CD14-positive monocyte (primary cell): Measurements from ENCODE around the gene MYO16. TPM values are rescaled to one million over a fixed set of nuclear protein-coding genes. Genes with fewer than 3 reads are reported as not detected.

Experiments
- DNase-seq, 3 donors: peaks; one replicate each; pipeline ENCODE4 v3.0.0-alpha.2; 2011 to 2022
- H2AFZ ChIP-seq: 2 replicates; pipeline ENCODE4 v1.6.0; 2012; ENCODE audit warnings: mild to moderate bottlenecking, low read depth, low read length, inconsistent platforms; ENCODE audit not compliant: insufficient read depth, poor library complexity, severe bottlenecking
- H3K27ac ChIP-seq, 2 donors: 1 replicate in 1 of 2; 2 replicates in 1 of 2; pipeline ENCODE4 v1.5.1; 2012 to 2013; ENCODE audit warnings: low read length in 2 of 2, control low read depth in 1 of 2, inconsistent platforms in 1 of 2, low read depth in 1 of 2, mild to moderate bottlenecking in 1 of 2
- H3K27me3 ChIP-seq, 2 donors: one replicate each; pipeline versions ENCODE4 v1.6.0 to v1.6.1; 2011 to 2013; ENCODE audit warnings: low read length in 2 of 2; ENCODE audit not compliant: control insufficient read depth in 2 of 2, insufficient read depth in 2 of 2
- H3K36me3 ChIP-seq, 2 donors: replicated peaks in 1 of 2; 1 replicate in 1 of 2; 2 replicates in 1 of 2; pipeline versions ENCODE4 v1.5.1 to v1.6.1; 2012 to 2013; ENCODE audit warnings: low read length in 2 of 2, control low read depth in 1 of 2, inconsistent platforms in 1 of 2, mild to moderate bottlenecking in 1 of 2; ENCODE audit not compliant: insufficient read depth in 2 of 2, control insufficient read depth in 1 of 2
- H3K4me1 ChIP-seq, 2 donors: 1 replicate in 1 of 2; 2 replicates in 1 of 2; pipeline versions ENCODE4 v1.5.1 to v1.6.1; 2012 to 2013; ENCODE audit warnings: low read length in 2 of 2, control low read depth in 1 of 2, inconsistent platforms in 1 of 2, mild to moderate bottlenecking in 1 of 2, moderate library complexity in 1 of 2; ENCODE audit not compliant: insufficient read depth in 2 of 2, control insufficient read depth in 1 of 2
- H3K4me2 ChIP-seq: replicated peaks from 2 replicates; pipeline ENCODE3; 2012; ENCODE audit warnings: low read length, moderate library complexity, mild to moderate bottlenecking; ENCODE audit not compliant: poor library complexity, severe bottlenecking; ENCODE audit errors: extremely low read depth
- H3K4me3 ChIP-seq, 3 experiments: fragments of 200-600 bp in 1 of 3; sonication (generic) in 1 of 3; replicated peaks in 1 of 3; 1 replicate in 2 of 3; 2 replicates in 1 of 3; pipeline ENCODE4 v1.5.1; 2011 to 2013; ENCODE audit warnings: low read length in 3 of 3, mild to moderate bottlenecking in 3 of 3, control low read depth in 2 of 3, low read depth in 2 of 3, inconsistent platforms in 1 of 3, moderate library complexity in 1 of 3
- H3K79me2 ChIP-seq: 2 replicates; pipeline ENCODE4 v1.6.0; 2012; ENCODE audit warnings: mild to moderate bottlenecking, control low read depth, inconsistent platforms, low read length, moderate library complexity; ENCODE audit not compliant: insufficient read depth
- H3K9ac ChIP-seq: 2 replicates; pipeline ENCODE4 v1.6.0; 2017; ENCODE audit warnings: low read length, mild to moderate bottlenecking; ENCODE audit not compliant: insufficient read depth, poor library complexity, severe bottlenecking
- H3K9me3 ChIP-seq, 2 donors: replicated peaks in 1 of 2; 1 replicate in 1 of 2; 2 replicates in 1 of 2; pipeline versions ENCODE4 v1.5.1 to v1.6.1; 2012 to 2013; ENCODE audit warnings: low read length in 2 of 2, control low read depth in 1 of 2; ENCODE audit not compliant: control insufficient read depth in 1 of 2, insufficient read depth in 1 of 2
- H4K20me1 ChIP-seq: 2 replicates; pipeline ENCODE4 v1.6.0; 2012; ENCODE audit warnings: mild to moderate bottlenecking, low read length, control low read depth, moderate library complexity; ENCODE audit not compliant: insufficient read depth
- H3K27ac Mint-ChIP-seq, 7 donors: one replicate each; pipeline ENCODE4 v1.8.0; 2020; ENCODE audit warnings: mild to moderate bottlenecking in 7 of 7, mixed read lengths in 7 of 7, moderate library complexity in 6 of 7, inconsistent platforms in 2 of 7
- H3K27me3 Mint-ChIP-seq, 3 donors: one replicate each; pipeline ENCODE4 v1.8.0; 2021 to 2022; ENCODE audit warnings: low read depth in 3 of 3, mild to moderate bottlenecking in 3 of 3, mixed read lengths in 3 of 3, moderate library complexity in 3 of 3, inconsistent platforms in 1 of 3
- H3K36me3 Mint-ChIP-seq, 2 donors: one replicate each; pipeline ENCODE4 v1.8.0; 2020; ENCODE audit warnings: mixed read lengths in 2 of 2, inconsistent platforms in 1 of 2, mild to moderate bottlenecking in 1 of 2
- H3K4me1 Mint-ChIP-seq: one replicate; pipeline ENCODE4 v1.8.0; 2020; ENCODE audit warnings: mild to moderate bottlenecking, mixed read lengths
- H3K4me3 Mint-ChIP-seq, 2 donors: one replicate each; pipeline ENCODE4 v1.8.0; 2020; ENCODE audit warnings: mild to moderate bottlenecking in 2 of 2, mixed read lengths in 2 of 2, moderate library complexity in 1 of 2
- H3K9me3 Mint-ChIP-seq, 7 donors: one replicate each; pipeline ENCODE4 v1.8.0; 2020 to 2022; ENCODE audit warnings: mixed read lengths in 7 of 7, mild to moderate bottlenecking in 6 of 7, moderate library complexity in 6 of 7, inconsistent platforms in 2 of 7
- CTCF ChIP-seq: fragments of 200-600 bp; IDR thresholded peaks from one replicate; pipeline ENCODE4 v1.8.0; 2022; ENCODE audit warnings: antibody characterized with exemption, mild to moderate bottlenecking
- WGBS: methylation state at CpG from one replicate; pipeline ENCODE4 v1.1.5; 2013; ENCODE audit warnings: missing lambda C conversion rate; ENCODE audit not compliant: insufficient coverage; 5-methylcytosine and 5-hydroxymethylcytosine counted together
- intact Hi-C, 2 donors: fragments of 100-400 bp; cut with micrococcal nuclease; formaldehyde crosslinking; loops; one replicate each; pipeline versions ENCODE4 v1.15.0 to v1.15.1; 2023
- polyA plus RNA-seq, 3 donors: library from polyadenylated mRNA; depleted of rRNA in 1 of 3; unstranded in 2 of 3; stranded (reverse) in 1 of 3; fragments of 300-500 nt in 2 of 3; fragments of >200 nt in 1 of 3; fragmentation: Illumina TruSeq in 2 of 3; gene quantifications; 1 replicate in 2 of 3; 2 replicates in 1 of 3; pipeline ENCODE4 v1.2.3, GENCODE V29; 2012 to 2021

MYO16 gene
- polyA plus RNA-seq, 3 donors: not detected

DNA sequence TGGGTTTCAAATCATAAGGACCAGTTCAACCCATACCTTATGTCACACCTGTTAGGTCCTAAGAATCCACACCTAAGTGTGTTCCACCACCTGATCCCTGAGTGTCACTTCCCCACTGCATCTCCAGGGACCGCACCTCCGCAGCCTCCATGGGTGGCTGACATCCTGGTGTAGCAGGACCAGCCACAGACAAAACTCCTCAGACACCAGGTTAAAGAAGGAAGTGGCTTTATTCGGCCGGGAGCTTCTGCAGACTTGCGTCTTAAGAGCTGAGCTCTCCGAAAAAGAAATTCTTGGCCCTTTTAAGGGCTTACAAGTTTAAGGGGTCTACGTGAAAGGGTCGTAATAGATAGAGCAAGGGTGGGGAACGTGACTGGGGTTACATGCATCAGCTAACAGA, 509.9 kb downstream of the MYO16 start:
- Histone ChIP-seq H3K4me1 (peaks cover 0 to 4% of the 10 kb centered on the region in 2 donors), H3K36me3 (no peaks in the 10 kb centered on the region), H3K9me3 (peaks cover 11 to 14% of the 10 kb centered on the region in 2 donors), H4K20me1 (no peaks in the 10 kb centered on the region), H3K79me2 (no peaks in the 10 kb centered on the region), H3K27me3 (peaks cover 22 to 28% of the 10 kb centered on the region in 2 donors), H3K4me3 (no peak overlapping the region), H2AFZ (no peak overlapping the region), H3K9ac (no peak overlapping the region), H3K27ac (no peak overlapping the region), H3K4me2 (no peak overlapping the region)
- WGBS: 87% methylated on average over 3 of the region's 9 CpGs
- Mint-ChIP-seq H3K27ac (no peak overlapping the region), H3K36me3 (peaks cover 0 to 4% of the 10 kb centered on the region in 2 donors), H3K9me3 (peaks cover 7 to 25% (median 14%) of the 10 kb centered on the region in 7 donors), H3K4me1 (peaks cover 3% of the 10 kb centered on the region), H3K27me3 (peaks cover 27 to 32% (median 28%) of the 10 kb centered on the region in 3 donors), H3K4me3 (no peak overlapping the region)
- TF ChIP-seq CTCF: no peak
- no peak for DNase-seq
- intact Hi-C loops: no loop called here

DNA sequence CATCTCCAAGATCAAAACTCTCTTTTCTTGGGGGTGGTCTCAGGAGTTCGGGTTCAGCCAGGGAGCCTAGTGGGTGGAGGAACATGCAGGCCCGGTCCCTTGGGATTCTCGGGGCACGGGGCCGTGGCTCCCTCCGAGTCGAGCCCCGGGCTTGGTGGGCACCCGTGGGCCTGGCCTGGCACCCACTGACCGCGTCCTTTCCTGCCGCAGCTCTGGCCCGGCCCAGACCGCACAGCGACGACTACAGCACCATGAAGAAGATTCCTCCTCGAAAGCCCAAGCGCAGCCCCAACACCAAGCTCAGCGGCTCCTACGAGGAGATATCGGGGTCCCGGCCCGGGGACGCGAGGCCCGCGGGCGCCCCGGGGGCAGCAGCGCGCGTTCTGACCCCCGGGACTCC, 510.6 kb downstream of the MYO16 start:
- Mint-ChIP-seq H3K27me3 (peaks cover 27 to 32% (median 28%) of the 10 kb centered on the region in 3 donors), H3K27ac (no peak overlapping the region), H3K4me1 (peaks cover 3% of the 10 kb centered on the region), H3K9me3 (peaks cover 7 to 25% (median 14%) of the 10 kb centered on the region in 7 donors), H3K36me3 (peaks cover 0 to 4% of the 10 kb centered on the region in 2 donors), H3K4me3 (peak overlapping the region in 1 of 2 donors; percentile 46)
- H3K9me3 ChIP-seq: peaks cover 11 to 14% of the 10 kb centered on the region in 2 donors
- no peak overlapping the region for H3K27ac ChIP-seq
- no peaks in the 10 kb centered on the region for H3K36me3 ChIP-seq
- intact Hi-C loops: no loop called here
- H3K4me2 ChIP-seq: no peak overlapping the region
- H4K20me1 ChIP-seq: no peaks in the 10 kb centered on the region
- peak overlapping the region; percentile 38 for H2AFZ ChIP-seq
- no peak for DNase-seq
- H3K27me3 ChIP-seq: peaks cover 22 to 28% of the 10 kb centered on the region in 2 donors
- no peak overlapping the region for H3K4me3 ChIP-seq
- 70% methylated on average over 33 of the region's 33 CpGs for whole genome bisulfite sequencing
- no peak overlapping the region for H3K9ac ChIP-seq
- no peaks in the 10 kb centered on the region for H3K79me2 ChIP-seq
- TF ChIP-seq CTCF: no peak
- H3K4me1 ChIP-seq: peaks cover 0 to 4% of the 10 kb centered on the region in 2 donors
